Right lobe of liver (tissue), 6 donors: ENCODE measurements around the gene FBXL2. TPM values are rescaled to one million over a fixed set of nuclear protein-coding genes. Genes with fewer than 3 reads are reported as not detected.

Source experiments
- ATAC-seq, 4 donors: fragments of 200-7000 bp; cut with Tn5 transposase; one replicate each; pipeline ENCODE4 v1.9.1; 2020; ENCODE audit warnings: mild to moderate bottlenecking in 4 of 4, moderate library complexity in 4 of 4
- DNase-seq, 3 donors: peaks; one replicate each; pipeline ENCODE4 v3.0.0-alpha.2; 2020
- H3K27ac ChIP-seq, 3 donors: fragments of 200-600 bp; one replicate each; pipeline ENCODE4 v1.8.0; 2022
- H3K27me3 ChIP-seq, 2 donors: fragments of 200-600 bp; one replicate each; pipeline ENCODE4 v1.8.0; 2022
- H3K36me3 ChIP-seq, 4 donors: fragments of 200-600 bp; sonication (generic) in 1 of 4; one replicate each; pipeline versions ENCODE4 v1.5.1 to v1.8.0; 2017 to 2022; ENCODE audit warnings: control low read depth in 1 of 4
- H3K4me1 ChIP-seq, 4 donors: fragments of 200-600 bp; sonication (generic) in 1 of 4; one replicate each; pipeline versions ENCODE4 v1.5.1 to v1.8.0; 2017 to 2022; ENCODE audit warnings: control low read depth in 1 of 4
- H3K4me3 ChIP-seq, 3 donors: fragments of 200-600 bp; one replicate each; pipeline ENCODE4 v1.8.0; 2022
- H3K9me3 ChIP-seq, 4 donors: fragments of 200-600 bp; sonication (generic) in 1 of 4; one replicate each; pipeline versions ENCODE4 v1.5.1 to v1.8.0; 2017 to 2022; ENCODE audit warnings: control low read depth in 1 of 4
- CTCF ChIP-seq, 4 donors: fragments of 200-600 bp in 3 of 4; fragments of 450-650 bp in 1 of 4; IDR thresholded peaks; one replicate each; pipeline versions ENCODE4 v1.5.1 to v1.8.0; 2016 to 2022; ENCODE audit warnings: antibody characterized with exemption in 4 of 4, mild to moderate bottlenecking in 2 of 4
- POLR2A ChIP-seq: fragments of 450-650 bp; IDR thresholded peaks from one replicate; pipeline ENCODE4 v1.6.1; 2017; ENCODE audit warnings: antibody characterized with exemption, mild to moderate bottlenecking
- WGBS: methylation state at CpG from one replicate; pipeline ENCODE4 v1.1.6; 2018; ENCODE audit warnings: low coverage, low lambda C conversion rate; ENCODE audit not compliant: insufficient coverage; ENCODE audit errors: missing lambda C conversion rate; 5-methylcytosine and 5-hydroxymethylcytosine counted together
- intact Hi-C, 2 donors: fragments of 100-400 bp; cut with DNase I; formaldehyde crosslinking; loops; one replicate each; pipeline versions ENCODE4 v1.11.2 to v1.14.1; 2022
- total RNA-seq, 6 experiments: library from RNA; depleted of rRNA in 2 of 6; stranded (reverse); fragments of >200 nt in 2 of 6; fragmentation: NEBNext Ultra II Directional in 3 of 6; extraction: Animal tissue kit (Norgen Biotek cat#: 25700) in 3 of 6; gene quantifications; one replicate each; pipeline versions ENCODE4 v1.1.0 to v1.2.4, GENCODE V29; 2016 to 2023
- donor health status: DM: no; HTN: yes; CAD: no.
- donor health status: DM: no; HTN: no; CAD: no.
- donor health status: DM: no; HTN: no; CAD: no.
- donor health status: DM: no; HTN: yes; CAD: no.
- donor health status: DM: no; HTN: yes; CAD: no.

FBXL2 gene
- total RNA-seq, 6 experiments from 2014 or later: 0.06 to 0.43 (median 0.31) TPM

GRCh38 chr3:33360136-33360825, 83.0 kb downstream of the FBXL2 start:
- Histone ChIP-seq H3K27me3 (no peaks in the 10 kb centered on the region), H3K4me3 (no peak overlapping the region), H3K27ac (no peak overlapping the region), H3K4me1 (no peaks in the 10 kb centered on the region), H3K36me3 (no peaks in the 10 kb centered on the region), H3K9me3 (no peaks in the 10 kb centered on the region)
- DNase-seq (no peak), ATAC-seq (no peak)
- TF ChIP-seq POLR2A: no peak
- no peak for TF ChIP-seq CTCF (IDR thresholded peaks at IDR 0.05)
- WGBS: 70% methylated on average over 1 of the region's 1 CpG
- intact Hi-C loops: no loop called here

- no peaks in the 10 kb centered on the region for H3K36me3 ChIP-seq
- H3K4me3 ChIP-seq: no peak overlapping the region
- DNase-seq (no peak), ATAC-seq (no peak)
- H3K9me3 ChIP-seq: no peaks in the 10 kb centered on the region
- H3K27ac ChIP-seq: no peak overlapping the region
- no peaks in the 10 kb centered on the region for H3K27me3 ChIP-seq
- no peak for TF ChIP-seq CTCF (IDR thresholded peaks at IDR 0.05)
- H3K4me1 ChIP-seq: no peaks in the 10 kb centered on the region
- intact Hi-C loops: no loop called here
- WGBS: 72% methylated on average over 2 of the region's 3 CpGs
Measured at GRCh38 chr3:33363113-33363800, 86.0 kb downstream of the FBXL2 start.

- Histone ChIP-seq H3K27me3 (no peaks in the 10 kb centered on the region), H3K4me1 (no peaks in the 10 kb centered on the region), H3K4me3 (no peak overlapping the region), H3K36me3 (no peaks in the 10 kb centered on the region), H3K9me3 (no peaks in the 10 kb centered on the region), H3K27ac (no peak overlapping the region)
- intact Hi-C loops: no loop called here
- TF ChIP-seq CTCF (IDR thresholded peaks at IDR 0.05) (no peak), POLR2A (no peak)
- no peak for ATAC-seq
- DNase-seq: no peak
Measured at GRCh38 chr3:33364060-33364459, 86.8 kb downstream of the FBXL2 start.

GRCh38 chr3:33364531-33365128, 87.4 kb downstream of the FBXL2 start:
- Histone ChIP-seq H3K27ac (no peak overlapping the region), H3K9me3 (no peaks in the 10 kb centered on the region), H3K4me3 (no peak overlapping the region), H3K27me3 (no peaks in the 10 kb centered on the region), H3K4me1 (no peaks in the 10 kb centered on the region), H3K36me3 (no peaks in the 10 kb centered on the region)
- TF ChIP-seq CTCF (IDR thresholded peaks at IDR 0.05) (no peak), POLR2A (no peak)
- DNase-seq: no peak
- WGBS: 80% methylated on average over 10 of the region's 10 CpGs
- intact Hi-C loops: no loop called here
- ATAC-seq: no peak
